Measurements from ENCODE around the gene ZNF518A. TPM values are rescaled to one million over a fixed set of nuclear protein-coding genes. Genes with fewer than 3 reads are reported as not detected.

ZNF518A gene
- total RNA-seq, 1 experiment from 2014 or later = 36.7 TPM

DNA sequence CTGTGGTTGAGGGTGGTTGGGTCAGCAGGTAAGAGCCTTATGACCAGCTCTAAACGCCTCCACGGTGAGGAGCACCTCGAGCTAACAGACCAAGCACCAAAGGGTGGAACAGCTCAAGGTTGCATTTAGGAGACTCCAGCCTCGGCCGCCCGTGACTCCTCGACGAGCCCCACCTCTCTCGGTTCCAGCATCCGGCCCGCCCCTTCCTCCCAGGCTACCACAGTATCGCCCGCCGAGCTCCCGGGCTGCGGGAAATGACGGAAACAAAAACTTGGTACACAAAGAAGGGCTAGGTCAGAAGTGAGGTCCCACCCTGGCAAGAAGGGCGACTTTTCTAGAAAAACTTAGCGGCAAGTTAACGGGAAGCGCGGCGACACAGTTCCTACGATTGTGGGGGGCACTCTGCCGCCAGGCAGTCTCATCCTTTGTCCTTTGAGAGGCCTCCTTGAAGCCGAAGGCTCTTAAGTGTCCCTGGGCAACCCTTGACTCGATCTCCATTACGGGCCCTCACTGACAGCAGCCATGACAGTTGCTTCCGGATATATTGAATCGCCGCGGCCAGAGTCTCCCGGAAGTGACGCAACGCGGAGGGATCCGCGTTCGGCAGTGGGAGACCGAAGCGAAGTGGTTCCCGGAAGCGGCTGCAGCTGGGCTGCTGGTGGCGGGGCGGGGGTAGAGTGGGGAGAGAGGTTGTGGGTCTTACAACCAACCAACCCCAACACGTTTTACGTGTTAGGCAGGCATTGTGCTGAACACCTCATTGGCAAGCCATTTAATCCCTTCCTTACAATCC lies 40.2 kb upstream of the ZNF518A start:
- H3K9ac ChIP-seq (ENCODE audit: low read length) = peak overlapping the region; percentile 65
- ChIA-PET POLR2A (interaction anchor here (1.4 to 2.3 kb wide), 2 partner anchors 29 to 40 kb away, joined by 15 to 26 read pairs; partner anchors contain the start of gene ZNF518A), CTCF (interaction anchor here (1.0 kb wide), 1 partner anchor 73 kb away, joined by 4 read pairs; no protein-coding TSS in a partner anchor), RAD21 (ENCODE audit: low non-redundant PET in 1 of 2, low total read pairs in 2 of 2, uncharacterized antibody in 2 of 2, unreplicated experiment in 2 of 2) (interaction anchor here in 1 of 2 experiments (0.6 kb wide), 1 partner anchor 742 kb away, joined by 4 read pairs; no protein-coding TSS in a partner anchor)
- peak overlapping the region; percentile 67 for H3K4me2 ChIP-seq (ENCODE audit: low read length)
- DNase-seq (ENCODE audit: low read depth, low spot score) = peak; percentile 85
- no peaks in the 10 kb centered on the region for H3K79me2 ChIP-seq (ENCODE audit: insufficient read depth, low read length)
- ATAC-seq = peak; percentile 91
- H3K4me1 ChIP-seq (ENCODE audit: control insufficient read depth in 1 of 2, insufficient read depth in 2 of 2, low read length in 2 of 2) = peaks cover 0 to 10% of the 10 kb centered on the region in 2 experiments; a peak in 2 of 4 replicates
- H2AFZ ChIP-seq (ENCODE audit: low read depth, low read length, poor library complexity, severe bottlenecking) = no peak overlapping the region
- H3K9me3 ChIP-seq (ENCODE audit: control insufficient read depth in 1 of 2, insufficient read depth in 1 of 2, low read depth in 1 of 2, low read length in 2 of 2) = no peaks in the 10 kb centered on the region
- H3K4me3 ChIP-seq (replicated peaks in 1 of 2; ENCODE audit: low read depth in 1 of 2, low read length in 2 of 2) = peak overlapping the region; percentile 57 to 63
- H4K20me1 ChIP-seq (ENCODE audit: insufficient read depth) = no peaks in the 10 kb centered on the region
- no peaks in the 10 kb centered on the region for H3K9me2 ChIP-seq (ENCODE audit: insufficient read depth)
- H3K27me3 ChIP-seq (ENCODE audit: insufficient read depth, low read length) = no peaks in the 10 kb centered on the region
- TSS peak; percentile 57 for BruUV-seq (replicated peaks)
- no peaks in the 10 kb centered on the region for H3K36me3 ChIP-seq (ENCODE audit: control insufficient read depth in 1 of 2, insufficient read depth in 2 of 2, low read length in 2 of 2)
- intact Hi-C loops (cut with micrococcal nuclease) = loop anchor here (1.0 kb wide), 1 partner anchor 40 kb away; the partner anchor contains the start of gene ZNF518A
- peak overlapping the region; percentile 87 for H3K27ac ChIP-seq (ENCODE audit: low read depth, low read length)
- TF ChIP-seq POLR2AphosphoS5 (IDR thresholded peaks at IDR 0.05; ENCODE audit: low read depth, low read length) (peak; percentile 48), ELF1 (IDR thresholded peaks at IDR 0.05; ENCODE audit: borderline replicate concordance, low read depth) (peak; percentile 93), CEBPB (IDR thresholded peaks at IDR 0.05; ENCODE audit: low read depth) (peak; percentile 54), SP1 (IDR thresholded peaks at IDR 0.05; ENCODE audit: low read depth) (no peak; the same call in 1 of the 2 replicates), EZH2 (IDR thresholded peaks at IDR 0.05) (no peak), CBX3 (IDR thresholded peaks at IDR 0.05; ENCODE audit: low read depth) (peak; percentile 63; the same call in 1 of the 2 replicates), EGR1 (IDR thresholded peaks at IDR 0.05; ENCODE audit: low read depth) (0 out of 2 replicates have a peak, but pooled peaks have one; percentile 22), TCF7L2 (IDR thresholded peaks at IDR 0.05; ENCODE audit: borderline replicate concordance, extremely low read depth, insufficient read depth, insufficient read length) (no peak), RAD21 (IDR thresholded peaks at IDR 0.05; ENCODE audit: low read depth) (no peak), JUND (IDR thresholded peaks at IDR 0.05) (peak; percentile 25; the same call in 1 of the 2 replicates), EZH2phosphoT487 (IDR thresholded peaks at IDR 0.05; ENCODE audit: borderline replicate concordance) (no peak), SIN3A (IDR thresholded peaks at IDR 0.05; ENCODE audit: low read depth) (peak; percentile 44), POLR2A (IDR thresholded peaks at IDR 0.05; ENCODE audit: borderline replicate concordance, extremely low read depth, insufficient read depth, insufficient read length) (peak; percentile 9)
- TF ChIP-seq, protein P1, sequence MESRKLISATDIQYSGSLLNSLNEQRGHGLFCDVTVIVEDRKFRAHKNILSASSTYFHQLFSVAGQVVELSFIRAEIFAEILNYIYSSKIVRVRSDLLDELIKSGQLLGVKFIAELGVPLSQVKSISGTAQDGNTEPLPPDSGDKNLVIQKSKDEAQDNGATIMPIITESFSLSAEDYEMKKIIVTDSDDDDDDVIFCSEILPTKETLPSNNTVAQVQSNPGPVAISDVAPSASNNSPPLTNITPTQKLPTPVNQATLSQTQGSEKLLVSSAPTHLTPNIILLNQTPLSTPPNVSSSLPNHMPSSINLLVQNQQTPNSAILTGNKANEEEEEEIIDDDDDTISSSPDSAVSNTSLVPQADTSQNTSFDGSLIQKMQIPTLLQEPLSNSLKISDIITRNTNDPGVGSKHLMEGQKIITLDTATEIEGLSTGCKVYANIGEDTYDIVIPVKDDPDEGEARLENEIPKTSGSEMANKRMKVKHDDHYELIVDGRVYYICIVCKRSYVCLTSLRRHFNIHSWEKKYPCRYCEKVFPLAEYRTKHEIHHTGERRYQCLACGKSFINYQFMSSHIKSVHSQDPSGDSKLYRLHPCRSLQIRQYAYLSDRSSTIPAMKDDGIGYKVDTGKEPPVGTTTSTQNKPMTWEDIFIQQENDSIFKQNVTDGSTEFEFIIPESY (IDR thresholded peaks at IDR 0.05; ENCODE audit: extremely low read depth, insufficient replicate concordance, low read length) = no peak
- TF ChIP-seq, protein P2, sequence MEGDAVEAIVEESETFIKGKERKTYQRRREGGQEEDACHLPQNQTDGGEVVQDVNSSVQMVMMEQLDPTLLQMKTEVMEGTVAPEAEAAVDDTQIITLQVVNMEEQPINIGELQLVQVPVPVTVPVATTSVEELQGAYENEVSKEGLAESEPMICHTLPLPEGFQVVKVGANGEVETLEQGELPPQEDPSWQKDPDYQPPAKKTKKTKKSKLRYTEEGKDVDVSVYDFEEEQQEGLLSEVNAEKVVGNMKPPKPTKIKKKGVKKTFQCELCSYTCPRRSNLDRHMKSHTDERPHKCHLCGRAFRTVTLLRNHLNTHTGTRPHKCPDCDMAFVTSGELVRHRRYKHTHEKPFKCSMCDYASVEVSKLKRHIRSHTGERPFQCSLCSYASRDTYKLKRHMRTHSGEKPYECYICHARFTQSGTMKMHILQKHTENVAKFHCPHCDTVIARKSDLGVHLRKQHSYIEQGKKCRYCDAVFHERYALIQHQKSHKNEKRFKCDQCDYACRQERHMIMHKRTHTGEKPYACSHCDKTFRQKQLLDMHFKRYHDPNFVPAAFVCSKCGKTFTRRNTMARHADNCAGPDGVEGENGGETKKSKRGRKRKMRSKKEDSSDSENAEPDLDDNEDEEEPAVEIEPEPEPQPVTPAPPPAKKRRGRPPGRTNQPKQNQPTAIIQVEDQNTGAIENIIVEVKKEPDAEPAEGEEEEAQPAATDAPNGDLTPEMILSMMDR (IDR thresholded peaks at IDR 0.05 in 2 of 3, conservative IDR thresholded peaks at IDR 0.05 in 1 of 3; ENCODE audit: borderline replicate concordance in 1 of 3, insufficient read depth in 1 of 3, low read depth in 2 of 3, low read length in 2 of 3) = no peak
- TF ChIP-seq, protein P3, sequence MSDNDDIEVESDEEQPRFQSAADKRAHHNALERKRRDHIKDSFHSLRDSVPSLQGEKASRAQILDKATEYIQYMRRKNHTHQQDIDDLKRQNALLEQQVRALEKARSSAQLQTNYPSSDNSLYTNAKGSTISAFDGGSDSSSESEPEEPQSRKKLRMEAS (IDR thresholded peaks at IDR 0.05) = peak; percentile 66; the same call in 1 of the 2 replicates
- TF ChIP-seq, protein P4, sequence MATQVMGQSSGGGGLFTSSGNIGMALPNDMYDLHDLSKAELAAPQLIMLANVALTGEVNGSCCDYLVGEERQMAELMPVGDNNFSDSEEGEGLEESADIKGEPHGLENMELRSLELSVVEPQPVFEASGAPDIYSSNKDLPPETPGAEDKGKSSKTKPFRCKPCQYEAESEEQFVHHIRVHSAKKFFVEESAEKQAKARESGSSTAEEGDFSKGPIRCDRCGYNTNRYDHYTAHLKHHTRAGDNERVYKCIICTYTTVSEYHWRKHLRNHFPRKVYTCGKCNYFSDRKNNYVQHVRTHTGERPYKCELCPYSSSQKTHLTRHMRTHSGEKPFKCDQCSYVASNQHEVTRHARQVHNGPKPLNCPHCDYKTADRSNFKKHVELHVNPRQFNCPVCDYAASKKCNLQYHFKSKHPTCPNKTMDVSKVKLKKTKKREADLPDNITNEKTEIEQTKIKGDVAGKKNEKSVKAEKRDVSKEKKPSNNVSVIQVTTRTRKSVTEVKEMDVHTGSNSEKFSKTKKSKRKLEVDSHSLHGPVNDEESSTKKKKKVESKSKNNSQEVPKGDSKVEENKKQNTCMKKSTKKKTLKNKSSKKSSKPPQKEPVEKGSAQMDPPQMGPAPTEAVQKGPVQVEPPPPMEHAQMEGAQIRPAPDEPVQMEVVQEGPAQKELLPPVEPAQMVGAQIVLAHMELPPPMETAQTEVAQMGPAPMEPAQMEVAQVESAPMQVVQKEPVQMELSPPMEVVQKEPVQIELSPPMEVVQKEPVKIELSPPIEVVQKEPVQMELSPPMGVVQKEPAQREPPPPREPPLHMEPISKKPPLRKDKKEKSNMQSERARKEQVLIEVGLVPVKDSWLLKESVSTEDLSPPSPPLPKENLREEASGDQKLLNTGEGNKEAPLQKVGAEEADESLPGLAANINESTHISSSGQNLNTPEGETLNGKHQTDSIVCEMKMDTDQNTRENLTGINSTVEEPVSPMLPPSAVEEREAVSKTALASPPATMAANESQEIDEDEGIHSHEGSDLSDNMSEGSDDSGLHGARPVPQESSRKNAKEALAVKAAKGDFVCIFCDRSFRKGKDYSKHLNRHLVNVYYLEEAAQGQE (IDR thresholded peaks at IDR 0.05; ENCODE audit: low read depth) = no peak
- TF ChIP-seq, protein P5, sequence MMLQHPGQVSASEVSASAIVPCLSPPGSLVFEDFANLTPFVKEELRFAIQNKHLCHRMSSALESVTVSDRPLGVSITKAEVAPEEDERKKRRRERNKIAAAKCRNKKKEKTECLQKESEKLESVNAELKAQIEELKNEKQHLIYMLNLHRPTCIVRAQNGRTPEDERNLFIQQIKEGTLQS (IDR thresholded peaks at IDR 0.05) = no peak

Data from HCT116 (cell line).